ENCODE results near the gene TMEM63B. TPM values are rescaled to one million over a fixed set of nuclear protein-coding genes. Genes with fewer than 3 reads are reported as not detected.

Gene TMEM63B
- total and polyA plus RNA-seq, 4 donors, result 6.1 to 23.5 (median 15.5) TPM

DNA sequence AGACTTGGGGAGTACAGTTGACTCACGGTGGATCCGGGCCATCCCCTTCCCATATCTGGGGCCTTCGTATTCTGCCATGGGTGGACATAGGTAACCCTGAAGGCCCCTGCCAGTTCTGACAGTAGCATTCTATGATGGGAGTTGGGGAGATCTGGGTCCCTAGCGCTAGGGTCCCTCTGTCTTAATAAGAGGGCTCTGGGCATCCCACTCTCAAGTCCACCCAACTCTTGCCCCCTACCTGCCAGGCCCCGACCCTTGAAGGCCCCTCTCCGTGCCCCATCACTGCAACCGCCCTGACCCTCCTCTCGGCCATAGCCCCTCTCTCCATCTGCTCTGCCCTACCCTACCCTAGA is 24.7 kb downstream of the TMEM63B start:
- H3K4me1 ChIP-seq (ENCODE audit: control insufficient read depth in 1 of 2, insufficient read depth in 2 of 2, low read length in 2 of 2), result no peaks in the 10 kb centered on the region
- H3K27me3 ChIP-seq (ENCODE audit: control insufficient read depth in 1 of 2, insufficient read depth in 2 of 2, low read length in 1 of 2), result no peaks in the 10 kb centered on the region
- no peak overlapping the region for H3K27ac ChIP-seq (ENCODE audit: low read depth in 1 of 2, low read length in 2 of 2)
- no peaks in the 10 kb centered on the region for H3K9me3 ChIP-seq (ENCODE audit: control insufficient read depth, low read length)
- H3K4me3 ChIP-seq (ENCODE audit: low read length in 2 of 2), result no peak overlapping the region
- DNase-seq, result no peak
- intact Hi-C loops (cut with DNase I), result loop anchor here (1.0 to 10.0 kb wide), 3 partner anchors 55 to 183 kb away; no protein-coding TSS in a partner anchor
- H3K36me3 ChIP-seq (ENCODE audit: control insufficient read depth in 1 of 2, insufficient read depth in 2 of 2, low read length in 1 of 2), result peaks cover 2 to 3% of the 10 kb centered on the region in 2 donors
- WGBS, 2 donors, result 53 to 58% methylated on average over 8 of the region's 8 CpGs
- no peak for ATAC-seq (ENCODE audit: low FRiP score)

DNA sequence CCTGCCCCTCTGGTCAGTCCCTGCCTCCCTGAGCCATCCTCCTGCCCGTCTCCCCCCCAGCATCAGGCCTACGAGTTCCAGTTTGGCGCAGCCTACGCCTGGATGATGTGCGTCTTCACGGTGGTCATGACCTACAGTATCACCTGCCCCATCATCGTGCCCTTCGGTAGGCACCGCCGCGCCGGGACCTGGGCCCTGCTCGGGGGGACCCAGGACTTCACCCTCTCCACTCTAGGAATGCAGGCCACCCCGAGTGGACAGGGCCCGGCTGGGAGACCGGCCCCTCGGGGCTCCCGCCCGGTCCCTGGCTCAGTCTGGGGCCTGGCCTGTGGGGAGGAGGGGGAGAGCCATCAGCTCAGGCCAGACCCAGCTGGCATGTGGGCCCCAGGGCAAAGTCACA is 25.2 kb downstream of the TMEM63B start:
- Histone ChIP-seq H3K4me1 (ENCODE audit: control insufficient read depth in 1 of 2, insufficient read depth in 2 of 2, low read length in 2 of 2) (no peaks in the 10 kb centered on the region), H3K36me3 (ENCODE audit: control insufficient read depth in 1 of 2, insufficient read depth in 2 of 2, low read length in 1 of 2) (peaks cover under 1 to 2% of the 10 kb centered on the region in 2 donors), H3K9me3 (ENCODE audit: control insufficient read depth, low read length) (no peaks in the 10 kb centered on the region), H3K27me3 (ENCODE audit: control insufficient read depth in 1 of 2, insufficient read depth in 2 of 2, low read length in 1 of 2) (no peaks in the 10 kb centered on the region), H3K4me3 (ENCODE audit: low read length in 2 of 2) (no peak overlapping the region), H3K27ac (ENCODE audit: low read depth in 1 of 2, low read length in 2 of 2) (no peak overlapping the region)
- intact Hi-C loops (cut with DNase I), result loop anchor here (1.0 to 10.0 kb wide), 3 partner anchors 55 to 182 kb away; no protein-coding TSS in a partner anchor
- DNase-seq (peak in 1 of 2 donors; percentile 29), ATAC-seq (ENCODE audit: low FRiP score) (no peak)
- WGBS, 2 donors, result 92% methylated on average over 19 of the region's 19 CpGs

DNA sequence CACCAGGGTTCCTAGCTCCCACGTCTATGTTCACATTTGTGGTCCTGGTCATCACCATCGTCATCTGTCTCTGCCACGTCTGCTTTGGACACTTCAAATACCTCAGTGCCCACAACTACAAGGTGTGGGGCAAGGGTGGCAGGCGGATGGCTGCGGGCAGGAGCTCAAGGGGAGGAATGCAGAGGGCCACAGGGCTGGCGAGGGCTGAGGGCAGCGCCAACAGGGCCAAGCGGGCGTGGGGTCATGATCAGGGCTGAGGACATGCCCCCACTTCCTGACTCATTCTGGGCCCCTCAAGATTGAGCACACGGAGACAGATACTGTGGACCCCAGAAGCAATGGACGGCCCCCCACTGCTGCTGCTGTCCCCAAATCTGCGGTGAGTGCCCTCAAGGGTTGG is 26.7 kb downstream of the TMEM63B start:
- Histone ChIP-seq H3K27me3 (ENCODE audit: control insufficient read depth in 1 of 2, insufficient read depth in 2 of 2, low read length in 1 of 2) (no peaks in the 10 kb centered on the region), H3K36me3 (ENCODE audit: control insufficient read depth in 1 of 2, insufficient read depth in 2 of 2, low read length in 1 of 2) (peaks cover 0 to 2% of the 10 kb centered on the region in 2 donors), H3K9me3 (ENCODE audit: control insufficient read depth, low read length) (no peaks in the 10 kb centered on the region), H3K4me3 (ENCODE audit: low read length in 2 of 2) (no peak overlapping the region), H3K4me1 (ENCODE audit: control insufficient read depth in 1 of 2, insufficient read depth in 2 of 2, low read length in 2 of 2) (no peaks in the 10 kb centered on the region), H3K27ac (ENCODE audit: low read depth in 1 of 2, low read length in 2 of 2) (no peak overlapping the region)
- 89 to 91% methylated on average over 12 of the region's 12 CpGs for WGBS, 2 donors
- no peak for ATAC-seq (ENCODE audit: low FRiP score)
- DNase-seq, result peak in 1 of 2 donors; percentile 33
- intact Hi-C loops (cut with DNase I), result loop anchor here in 1 of 2 donors (10.0 kb wide), 1 partner anchor 181 kb away; no protein-coding TSS in a partner anchor

GRCh38 chr6:44156494-44157151 is 29.3 kb downstream of the TMEM63B start:
- intact Hi-C loops (cut with DNase I), result loop anchor here in 1 of 2 donors (10.0 kb wide), 1 partner anchor 178 kb away; no protein-coding TSS in a partner anchor
- 78 to 82% methylated on average over 9 of the region's 9 CpGs for WGBS, 2 donors
- peaks cover 0 to 2% of the 10 kb centered on the region in 2 donors for H3K36me3 ChIP-seq (ENCODE audit: control insufficient read depth in 1 of 2, insufficient read depth in 2 of 2, low read length in 1 of 2)
- ATAC-seq (ENCODE audit: low FRiP score) (no peak), DNase-seq (no peak)
- no peak overlapping the region for H3K27ac ChIP-seq (ENCODE audit: low read depth in 1 of 2, low read length in 2 of 2)
- H3K9me3 ChIP-seq (ENCODE audit: control insufficient read depth, low read length), result no peaks in the 10 kb centered on the region
- H3K4me3 ChIP-seq (ENCODE audit: low read length in 2 of 2), result no peak overlapping the region
- H3K4me1 ChIP-seq (ENCODE audit: control insufficient read depth in 1 of 2, insufficient read depth in 2 of 2, low read length in 2 of 2), result no peaks in the 10 kb centered on the region
- no peaks in the 10 kb centered on the region for H3K27me3 ChIP-seq (ENCODE audit: control insufficient read depth in 1 of 2, insufficient read depth in 2 of 2, low read length in 1 of 2)

DNA sequence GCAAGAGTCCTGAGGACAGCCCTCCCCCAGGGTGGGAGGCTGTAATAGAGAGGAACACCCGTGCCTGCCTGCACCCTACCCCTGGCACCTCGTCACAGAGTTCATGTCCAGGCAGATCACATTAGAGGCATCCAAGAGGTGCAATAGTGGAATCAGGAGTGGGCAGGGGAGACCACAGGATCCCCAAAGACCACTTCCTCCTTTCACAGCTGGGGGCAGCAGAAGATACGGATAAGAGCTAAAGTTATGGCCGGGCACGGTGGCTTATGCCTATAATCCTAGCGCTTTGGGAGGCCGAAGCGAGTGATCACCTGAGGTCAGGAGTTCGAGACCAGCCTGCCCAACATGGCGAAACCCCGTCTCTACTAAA is 29.8 kb downstream of the TMEM63B start:
- H3K27ac ChIP-seq (ENCODE audit: low read depth in 1 of 2, low read length in 2 of 2), result no peak overlapping the region
- no peaks in the 10 kb centered on the region for H3K9me3 ChIP-seq (ENCODE audit: control insufficient read depth, low read length)
- no peaks in the 10 kb centered on the region for H3K4me1 ChIP-seq (ENCODE audit: control insufficient read depth in 1 of 2, insufficient read depth in 2 of 2, low read length in 2 of 2)
- no peak overlapping the region for H3K4me3 ChIP-seq (ENCODE audit: low read length in 2 of 2)
- ATAC-seq (ENCODE audit: low FRiP score) (no peak), DNase-seq (no peak)
- intact Hi-C loops (cut with DNase I), result loop anchor here in 1 of 2 donors (10.0 kb wide), 1 partner anchor 178 kb away; no protein-coding TSS in a partner anchor
- peaks cover 0 to 2% of the 10 kb centered on the region in 2 donors for H3K36me3 ChIP-seq (ENCODE audit: control insufficient read depth in 1 of 2, insufficient read depth in 2 of 2, low read length in 1 of 2)
- no peaks in the 10 kb centered on the region for H3K27me3 ChIP-seq (ENCODE audit: control insufficient read depth in 1 of 2, insufficient read depth in 2 of 2, low read length in 1 of 2)
- WGBS, 2 donors, result 73 to 87% methylated on average over 11 of the region's 11 CpGs

GRCh38 chr6:44158770-44159228 is 31.4 kb downstream of the TMEM63B start, which contains the start of gene CAPN11:
Gene CAPN11, plus strand, starts transcription at chr6:44158820. Its CDS starts 29 bp downstream, at chr6:44158849.
- Histone ChIP-seq H3K27me3 (ENCODE audit: control insufficient read depth in 1 of 2, insufficient read depth in 2 of 2, low read length in 1 of 2) (no peaks in the 10 kb centered on the region), H3K4me1 (ENCODE audit: control insufficient read depth in 1 of 2, insufficient read depth in 2 of 2, low read length in 2 of 2) (no peaks in the 10 kb centered on the region), H3K4me3 (ENCODE audit: low read length in 2 of 2) (no peak within 1 kb of the TSS), H3K36me3 (ENCODE audit: control insufficient read depth in 1 of 2, insufficient read depth in 2 of 2, low read length in 1 of 2) (no peaks in the 10 kb centered on the region), H3K9me3 (ENCODE audit: control insufficient read depth, low read length) (no peaks in the 10 kb centered on the region), H3K27ac (ENCODE audit: low read depth in 1 of 2, low read length in 2 of 2) (no peak within 1 kb of the TSS)
- 79 to 90% methylated on average over 5 of the region's 5 CpGs for WGBS, 2 donors
- intact Hi-C loops (cut with DNase I), result loop anchor here in 1 of 2 donors (10.0 kb wide), 1 partner anchor 176 kb away; no protein-coding TSS in a partner anchor
- DNase-seq (no peak), ATAC-seq (ENCODE audit: low FRiP score) (no peak)

- no peaks in the 10 kb centered on the region for H3K36me3 ChIP-seq (ENCODE audit: control insufficient read depth in 1 of 2, insufficient read depth in 2 of 2, low read length in 1 of 2)
- no peaks in the 10 kb centered on the region for H3K27me3 ChIP-seq (ENCODE audit: control insufficient read depth in 1 of 2, insufficient read depth in 2 of 2, low read length in 1 of 2)
- no peak for ATAC-seq (ENCODE audit: low FRiP score)
- no peaks in the 10 kb centered on the region for H3K9me3 ChIP-seq (ENCODE audit: control insufficient read depth, low read length)
- no peak for DNase-seq
- 60 to 62% methylated on average over 8 of the region's 8 CpGs for WGBS, 2 donors
- no peaks in the 10 kb centered on the region for H3K4me1 ChIP-seq (ENCODE audit: control insufficient read depth in 1 of 2, insufficient read depth in 2 of 2, low read length in 2 of 2)
- intact Hi-C loops (cut with DNase I), result no loop called here
- no peak overlapping the region for H3K4me3 ChIP-seq (ENCODE audit: low read length in 2 of 2)
- H3K27ac ChIP-seq (ENCODE audit: low read depth in 1 of 2, low read length in 2 of 2), result no peak overlapping the region
Observed at GRCh38 chr6:44161997-44162338, 34.6 kb downstream of the TMEM63B start.

- H3K9me3 ChIP-seq (ENCODE audit: control insufficient read depth, low read length), result no peaks in the 10 kb centered on the region
- H3K27me3 ChIP-seq (ENCODE audit: control insufficient read depth in 1 of 2, insufficient read depth in 2 of 2, low read length in 1 of 2), result no peaks in the 10 kb centered on the region
- intact Hi-C loops (cut with DNase I), result no loop called here
- no peaks in the 10 kb centered on the region for H3K36me3 ChIP-seq (ENCODE audit: control insufficient read depth in 1 of 2, insufficient read depth in 2 of 2, low read length in 1 of 2)
- DNase-seq (no peak), ATAC-seq (ENCODE audit: low FRiP score) (no peak)
- no peak overlapping the region for H3K4me3 ChIP-seq (ENCODE audit: low read length in 2 of 2)
- no peak overlapping the region for H3K27ac ChIP-seq (ENCODE audit: low read depth in 1 of 2, low read length in 2 of 2)
- WGBS, 2 donors, result 79 to 82% methylated on average over 8 of the region's 8 CpGs
- H3K4me1 ChIP-seq (ENCODE audit: control insufficient read depth in 1 of 2, insufficient read depth in 2 of 2, low read length in 2 of 2), result no peaks in the 10 kb centered on the region
Observed at GRCh38 chr6:44162876-44163625, 35.7 kb downstream of the TMEM63B start.

All from aorta (tissue), 5 donors.